HCT116 (cell line): ENCODE data around the gene TNIP1. TPM values are rescaled to one million over a fixed set of nuclear protein-coding genes. Genes with fewer than 3 reads are reported as not detected.
A peak's percentile ranks its signal among the peaks of the same experiment; 100 is the strongest.

Experiments
- ATAC-seq: fragments of 200-7000 bp; cut with Tn5 transposase; 2 replicates; pipeline ENCODE4 v1.9.1; 2020; ENCODE audit warnings: mild to moderate bottlenecking, moderate library complexity
- BruUV-seq: library from RNA; stranded (reverse); fragments of 400-500 nt; replicated peaks from 2 replicates; lab custom pipeline; 2021; lab: Mats Ljungman, UMichigan
- CTCF ChIA-PET: fragments of 300-600 bp; sonication (Branson Sonifier 250); formaldehyde crosslinking; loops from one replicate; lab custom pipeline; 2021; ENCODE audit warnings: antibody characterized with exemption; lab: Charles Lee
- POLR2A ChIA-PET: fragments of 300-600, 350-600 bp; sonication (Branson Sonifier 250); formaldehyde crosslinking; loops from one replicate; lab custom pipeline; 2021; ENCODE audit warnings: antibody characterized with exemption; lab: Charles Lee
- RAD21 ChIA-PET, 2 experiments: fragments of 300-600 bp; sonication (Branson Sonifier 250); formaldehyde crosslinking; loops; one replicate each; lab custom pipeline; 2023; ENCODE audit warnings: low total read pairs in 2 of 2; ENCODE audit not compliant: uncharacterized antibody in 2 of 2, unreplicated experiment in 2 of 2, low non-redundant PET in 1 of 2; lab: Charles Lee
- DNase-seq: peaks from one replicate; pipeline ENCODE4 v3.0.0-alpha.2; 2010; ENCODE audit warnings: low read depth, low spot score
- H2AFZ ChIP-seq: fragments of 200-600 bp; shearing (Covaris generic), sonication (generic); 2 replicates; pipeline ENCODE4 v1.6.1; 2017; ENCODE audit warnings: low read depth, mixed run types, mixed read lengths, antibody characterized with exemption, low read length; ENCODE audit not compliant: poor library complexity, severe bottlenecking
- H3K27ac ChIP-seq: 2 replicates; pipeline ENCODE4 v1.5.1; 2012; ENCODE audit warnings: low read depth, low read length
- H3K27me3 ChIP-seq: fragments of 200-600 bp; sonication (generic); 2 replicates; pipeline ENCODE4 v1.6.1; 2016; ENCODE audit warnings: mixed run types, low read length, mixed read lengths; ENCODE audit not compliant: insufficient read depth
- H3K36me3 ChIP-seq, 2 experiments: fragments of 200-500 bp in 1 of 2; fragments of 200-600 bp in 1 of 2; sonication (Bioruptor generic) in 1 of 2; sonication (generic) in 1 of 2; 2 replicates each; pipeline versions ENCODE4 v1.5.1 to v1.6.1; 2014 to 2016; ENCODE audit warnings: low read length in 2 of 2, inconsistent platforms in 1 of 2, mixed read lengths in 1 of 2, mixed run types in 1 of 2; ENCODE audit not compliant: insufficient read depth in 2 of 2, control insufficient read depth in 1 of 2
- H3K4me1 ChIP-seq, 2 experiments: fragments of 200-600 bp in 1 of 2; sonication (generic) in 1 of 2; 2 replicates each; pipeline versions ENCODE4 v1.5.1 to v1.6.1; 2012 to 2017; ENCODE audit warnings: low read length in 2 of 2, inconsistent platforms in 1 of 2, mild to moderate bottlenecking in 1 of 2, mixed read lengths in 1 of 2, mixed run types in 1 of 2, moderate library complexity in 1 of 2; ENCODE audit not compliant: insufficient read depth in 2 of 2, control insufficient read depth in 1 of 2
- H3K4me2 ChIP-seq: fragments of 200-600 bp; sonication (generic); 2 replicates; pipeline ENCODE4 v1.6.1; 2017; ENCODE audit warnings: mixed run types, low read length, mixed read lengths
- H3K4me3 ChIP-seq, 2 experiments: fragments of 200-600 bp in 1 of 2; sonication (generic) in 1 of 2; replicated peaks in 1 of 2; 2 replicates each; pipeline ENCODE4 v1.5.1; 2011 to 2016; ENCODE audit warnings: low read length in 2 of 2, control low read depth in 1 of 2, low read depth in 1 of 2, mild to moderate bottlenecking in 1 of 2, mixed read lengths in 1 of 2, mixed run types in 1 of 2
- H3K79me2 ChIP-seq: fragments of 200-600 bp; sonication (generic); 2 replicates; pipeline ENCODE4 v1.6.1; 2017; ENCODE audit warnings: mild to moderate bottlenecking, mixed run types, low read length, moderate library complexity, mixed read lengths; ENCODE audit not compliant: insufficient read depth
- H3K9ac ChIP-seq: fragments of 200-600 bp; sonication (generic); 2 replicates; pipeline ENCODE4 v1.6.1; 2016; ENCODE audit warnings: low read length, mixed read lengths
- H3K9me2 ChIP-seq: fragments of 200-600 bp; sonication (generic), shearing (Covaris generic); 2 replicates; pipeline ENCODE4 v1.6.1; 2017; ENCODE audit warnings: mixed run types, mild to moderate bottlenecking, moderate library complexity; ENCODE audit not compliant: insufficient read depth
- H3K9me3 ChIP-seq, 2 experiments: fragments of 200-500 bp in 1 of 2; fragments of 200-600 bp in 1 of 2; sonication (Bioruptor generic) in 1 of 2; sonication (generic) in 1 of 2; 2 replicates each; pipeline ENCODE4 v1.6.1; 2014 to 2017; ENCODE audit warnings: low read length in 2 of 2, mixed read lengths in 2 of 2, inconsistent platforms in 1 of 2, low read depth in 1 of 2, mild to moderate bottlenecking in 1 of 2, mixed run types in 1 of 2, moderate library complexity in 1 of 2; ENCODE audit not compliant: control insufficient read depth in 1 of 2, insufficient read depth in 1 of 2
- H4K20me1 ChIP-seq: fragments of 200-600 bp; sonication (generic), shearing (Covaris generic); 2 replicates; pipeline ENCODE4 v1.6.1; 2017; ENCODE audit warnings: mixed run types, mild to moderate bottlenecking, moderate library complexity; ENCODE audit not compliant: insufficient read depth
- intact Hi-C: fragments of 100-400 bp; cut with micrococcal nuclease; formaldehyde crosslinking; loops from 2 replicates; pipeline ENCODE4 v1.10.0; 2022
- total RNA-seq: library from RNA; stranded (reverse); gene quantifications from one replicate; pipeline ENCODE4 v1.2.1, GENCODE V29; 2021; ENCODE audit not compliant: unreplicated experiment
- TF ChIP-seq, protein P1 (sequence below): IDR thresholded peaks from 2 replicates; pipeline ENCODE4 v1.6.1; 2012; ENCODE audit warnings: low read depth
- TF ChIP-seq, protein P2 (sequence below), 3 experiments: fragments of 200-600 bp in 1 of 3; sonication (generic) in 1 of 3; IDR thresholded peaks in 2 of 3; conservative IDR thresholded peaks in 1 of 3; 2 replicates each; pipeline ENCODE4 v1.5.1; 2012 to 2017; ENCODE audit warnings: low read depth in 2 of 3, low read length in 2 of 3, antibody characterized with exemption in 1 of 3, borderline replicate concordance in 1 of 3, control low read depth in 1 of 3, mild to moderate bottlenecking in 1 of 3, mixed read lengths in 1 of 3, mixed run types in 1 of 3, moderate library complexity in 1 of 3; ENCODE audit not compliant: insufficient read depth in 1 of 3

TNIP1 gene
- total RNA-seq, 1 experiment from 2014 or later = 46.0 TPM

DNA sequence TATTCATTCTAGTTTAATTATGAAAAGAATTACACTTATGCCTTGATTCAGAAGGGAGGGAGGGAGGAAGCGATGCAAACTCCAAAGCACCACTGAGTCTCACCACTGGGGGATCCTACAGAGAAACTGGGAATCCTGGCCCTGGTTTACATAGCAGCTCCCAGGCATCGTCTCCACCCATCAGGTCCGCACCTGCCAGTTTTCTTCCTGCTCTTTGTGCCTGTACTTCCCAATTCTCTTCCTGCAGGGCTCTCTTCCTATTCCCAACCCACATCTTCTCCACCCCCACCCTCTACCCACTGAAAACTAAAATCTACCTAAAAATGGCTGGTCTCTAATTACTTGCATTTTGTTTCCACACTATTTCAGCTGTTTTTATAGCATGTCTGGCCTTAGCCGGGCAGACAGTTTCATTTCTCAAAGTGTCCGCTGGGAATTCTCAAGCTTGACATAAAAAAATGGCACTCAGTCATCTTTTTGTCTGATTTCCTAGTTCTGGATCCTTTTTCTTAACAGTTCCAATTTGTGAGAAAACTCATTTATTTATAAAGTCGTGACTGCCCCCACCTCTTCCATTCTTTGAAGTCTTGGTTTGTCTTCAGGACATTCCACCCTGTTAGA lies 1.6 kb upstream of the TNIP1 start:
- H3K4me1 ChIP-seq = peaks cover 11 to 32% of the 10 kb centered on the region in 2 experiments; a peak in 3 of 4 replicates
- RAD21 ChIA-PET = no interaction called here
- no TSS peak for BruUV-seq
- no peak overlapping the region for H3K27ac ChIP-seq
- H3K9me3 ChIP-seq = no peaks in the 10 kb centered on the region
- no peaks in the 10 kb centered on the region for H3K36me3 ChIP-seq
- peaks cover 9% of the 10 kb centered on the region; the same call in 1 of the 2 replicates for H3K79me2 ChIP-seq
- TF ChIP-seq, protein P1, sequence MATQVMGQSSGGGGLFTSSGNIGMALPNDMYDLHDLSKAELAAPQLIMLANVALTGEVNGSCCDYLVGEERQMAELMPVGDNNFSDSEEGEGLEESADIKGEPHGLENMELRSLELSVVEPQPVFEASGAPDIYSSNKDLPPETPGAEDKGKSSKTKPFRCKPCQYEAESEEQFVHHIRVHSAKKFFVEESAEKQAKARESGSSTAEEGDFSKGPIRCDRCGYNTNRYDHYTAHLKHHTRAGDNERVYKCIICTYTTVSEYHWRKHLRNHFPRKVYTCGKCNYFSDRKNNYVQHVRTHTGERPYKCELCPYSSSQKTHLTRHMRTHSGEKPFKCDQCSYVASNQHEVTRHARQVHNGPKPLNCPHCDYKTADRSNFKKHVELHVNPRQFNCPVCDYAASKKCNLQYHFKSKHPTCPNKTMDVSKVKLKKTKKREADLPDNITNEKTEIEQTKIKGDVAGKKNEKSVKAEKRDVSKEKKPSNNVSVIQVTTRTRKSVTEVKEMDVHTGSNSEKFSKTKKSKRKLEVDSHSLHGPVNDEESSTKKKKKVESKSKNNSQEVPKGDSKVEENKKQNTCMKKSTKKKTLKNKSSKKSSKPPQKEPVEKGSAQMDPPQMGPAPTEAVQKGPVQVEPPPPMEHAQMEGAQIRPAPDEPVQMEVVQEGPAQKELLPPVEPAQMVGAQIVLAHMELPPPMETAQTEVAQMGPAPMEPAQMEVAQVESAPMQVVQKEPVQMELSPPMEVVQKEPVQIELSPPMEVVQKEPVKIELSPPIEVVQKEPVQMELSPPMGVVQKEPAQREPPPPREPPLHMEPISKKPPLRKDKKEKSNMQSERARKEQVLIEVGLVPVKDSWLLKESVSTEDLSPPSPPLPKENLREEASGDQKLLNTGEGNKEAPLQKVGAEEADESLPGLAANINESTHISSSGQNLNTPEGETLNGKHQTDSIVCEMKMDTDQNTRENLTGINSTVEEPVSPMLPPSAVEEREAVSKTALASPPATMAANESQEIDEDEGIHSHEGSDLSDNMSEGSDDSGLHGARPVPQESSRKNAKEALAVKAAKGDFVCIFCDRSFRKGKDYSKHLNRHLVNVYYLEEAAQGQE = no peak
- TF ChIP-seq, protein P2, sequence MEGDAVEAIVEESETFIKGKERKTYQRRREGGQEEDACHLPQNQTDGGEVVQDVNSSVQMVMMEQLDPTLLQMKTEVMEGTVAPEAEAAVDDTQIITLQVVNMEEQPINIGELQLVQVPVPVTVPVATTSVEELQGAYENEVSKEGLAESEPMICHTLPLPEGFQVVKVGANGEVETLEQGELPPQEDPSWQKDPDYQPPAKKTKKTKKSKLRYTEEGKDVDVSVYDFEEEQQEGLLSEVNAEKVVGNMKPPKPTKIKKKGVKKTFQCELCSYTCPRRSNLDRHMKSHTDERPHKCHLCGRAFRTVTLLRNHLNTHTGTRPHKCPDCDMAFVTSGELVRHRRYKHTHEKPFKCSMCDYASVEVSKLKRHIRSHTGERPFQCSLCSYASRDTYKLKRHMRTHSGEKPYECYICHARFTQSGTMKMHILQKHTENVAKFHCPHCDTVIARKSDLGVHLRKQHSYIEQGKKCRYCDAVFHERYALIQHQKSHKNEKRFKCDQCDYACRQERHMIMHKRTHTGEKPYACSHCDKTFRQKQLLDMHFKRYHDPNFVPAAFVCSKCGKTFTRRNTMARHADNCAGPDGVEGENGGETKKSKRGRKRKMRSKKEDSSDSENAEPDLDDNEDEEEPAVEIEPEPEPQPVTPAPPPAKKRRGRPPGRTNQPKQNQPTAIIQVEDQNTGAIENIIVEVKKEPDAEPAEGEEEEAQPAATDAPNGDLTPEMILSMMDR (IDR thresholded peaks at IDR 0.05 in 2 of 3, conservative IDR thresholded peaks at IDR 0.05 in 1 of 3; ENCODE audit: borderline replicate concordance in 1 of 3, insufficient read depth in 1 of 3, low read depth in 2 of 3, low read length in 2 of 3) = peak in 2 of 3 experiments; percentile 42 to 45; a peak in 4 of 6 replicates
- TF ChIP-seq, all 23 proteins: peak for 1
- Histone ChIP-seq H3K4me3 (no peak overlapping the region), H3K9me2 (no peaks in the 10 kb centered on the region), H3K4me2 (peak overlapping the region; percentile 97; the same call in 1 of the 2 replicates), H3K27me3 (no peaks in the 10 kb centered on the region), H4K20me1 (no peaks in the 10 kb centered on the region), H2AFZ (no peak overlapping the region), H3K9ac (no peak overlapping the region)
- CTCF ChIA-PET = interaction anchor here (1.0 to 1.2 kb wide), 3 partner anchors 31 to 35 kb away, joined by 4 to 5 read pairs (median 5); no protein-coding TSS in a partner anchor
- POLR2A ChIA-PET = interaction anchor here (1.3 kb wide), 1 partner anchor 35 kb away, joined by 4 read pairs; no protein-coding TSS in a partner anchor
- intact Hi-C loops = no loop called here
- DNase-seq (no peak), ATAC-seq (no peak)
